H54 (cell line): ENCODE results near the gene ARMC5.

Source experiments
- DNase-seq: peaks from one replicate; pipeline ENCODE4 v3.0.0; 2011; ENCODE audit warnings: low spot score, mixed read lengths; ENCODE audit not compliant: insufficient read length
- FAIRE-seq: peaks from 3 replicates; lab custom pipeline; 2011; peaks lifted over from hg19 to GRCh38; lab: Jason Lieb, UNC
- POLR2A ChIP-seq: IDR thresholded peaks from 2 replicates; pipeline ENCODE4 v1.6.1; 2011; ENCODE audit warnings: low read depth, mild to moderate bottlenecking, low read length

The ARMC5 gene

GRCh38 chr16:31485571-31485970, 26.3 kb downstream of the ARMC5 start:
- no peak for TF ChIP-seq POLR2A

GRCh38 chr16:31486045-31486444, 26.7 kb downstream of the ARMC5 start:
- no peak for DNase-seq
- no peak for FAIRE-seq
- TF ChIP-seq POLR2A, result no peak

More at GRCh38 chr16:31485571-31485970, 26.3 kb downstream of the ARMC5 start:
- DNase-seq (no peak), FAIRE-seq (no peak)

DNA sequence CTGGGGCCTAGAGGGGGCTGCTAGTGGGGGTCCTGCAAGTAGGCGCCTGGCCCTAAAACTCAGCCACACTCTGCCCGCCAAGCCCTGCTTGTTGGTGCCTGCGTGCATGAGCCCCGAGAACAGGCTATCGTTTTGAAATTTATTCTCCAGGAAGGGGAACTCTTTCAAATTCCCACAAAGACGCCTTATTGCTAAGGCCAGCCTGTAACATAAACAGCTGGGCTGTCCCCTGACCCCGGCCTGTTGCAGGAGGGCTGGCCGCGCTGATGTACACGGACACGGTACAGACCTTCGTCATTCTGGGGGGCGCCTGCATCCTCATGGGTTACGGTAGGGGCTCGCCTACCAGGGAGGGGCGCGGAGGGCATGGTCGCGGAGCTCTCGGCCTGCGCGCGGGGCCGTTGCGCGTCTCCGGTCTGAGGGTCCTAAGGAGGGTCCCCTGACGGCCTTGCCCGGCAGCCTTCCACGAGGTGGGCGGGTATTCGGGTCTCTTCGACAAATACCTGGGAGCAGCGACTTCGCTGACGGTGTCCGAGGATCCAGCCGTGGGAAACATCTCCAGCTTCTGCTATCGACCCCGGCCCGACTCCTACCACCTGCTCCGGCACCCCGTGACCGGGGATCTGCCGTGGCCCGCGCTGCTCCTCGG, 27.9 kb downstream of the ARMC5 start:
- DNase-seq (no peak), FAIRE-seq (no peak)
- no peak for TF ChIP-seq POLR2A

DNA sequence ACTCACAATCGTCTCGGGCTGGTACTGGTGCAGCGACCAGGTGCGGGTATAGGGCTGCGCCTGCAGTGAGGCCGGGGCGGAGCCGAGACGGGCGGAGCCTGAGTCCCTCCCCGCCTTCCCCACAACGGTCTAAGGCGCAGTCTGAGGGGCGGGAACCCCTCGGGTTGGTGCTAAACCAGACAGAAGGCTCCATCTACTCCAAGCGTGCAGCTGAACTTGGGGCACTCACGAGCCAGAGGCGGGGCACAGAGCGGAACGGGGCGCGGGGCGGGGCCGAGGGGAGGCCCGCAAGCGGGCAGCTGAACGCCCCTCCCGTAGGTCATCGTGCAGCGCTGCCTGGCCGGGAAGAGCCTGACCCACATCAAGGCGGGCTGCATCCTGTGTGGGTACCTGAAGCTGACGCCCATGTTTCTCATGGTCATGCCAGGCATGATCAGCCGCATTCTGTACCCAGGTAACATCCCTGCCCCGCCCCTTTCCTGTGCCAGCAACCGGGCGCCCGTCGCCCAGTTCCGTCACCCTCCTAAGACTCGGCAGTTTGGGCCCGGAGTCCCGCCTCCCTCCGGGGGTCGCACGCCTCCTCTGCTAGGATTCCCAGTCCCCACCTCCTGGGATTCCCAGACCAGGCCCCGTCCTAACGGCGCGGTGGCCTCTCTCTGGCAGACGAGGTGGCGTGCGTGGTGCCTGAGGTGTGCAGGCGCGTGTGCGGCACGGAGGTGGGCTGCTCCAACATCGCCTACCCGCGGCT, 28.6 kb downstream of the ARMC5 start:
- FAIRE-seq (no peak), DNase-seq (no peak)
- no peak for TF ChIP-seq POLR2A

GRCh38 chr16:31488468-31489297, 29.4 kb downstream of the ARMC5 start:
- DNase-seq, result no peak
- FAIRE-seq, result no peak
- TF ChIP-seq POLR2A, result no peak

GRCh38 chr16:31489298-31489564, 29.9 kb downstream of the ARMC5 start:
- FAIRE-seq, result no peak
- DNase-seq, result no peak
- no peak for TF ChIP-seq POLR2A

DNA sequence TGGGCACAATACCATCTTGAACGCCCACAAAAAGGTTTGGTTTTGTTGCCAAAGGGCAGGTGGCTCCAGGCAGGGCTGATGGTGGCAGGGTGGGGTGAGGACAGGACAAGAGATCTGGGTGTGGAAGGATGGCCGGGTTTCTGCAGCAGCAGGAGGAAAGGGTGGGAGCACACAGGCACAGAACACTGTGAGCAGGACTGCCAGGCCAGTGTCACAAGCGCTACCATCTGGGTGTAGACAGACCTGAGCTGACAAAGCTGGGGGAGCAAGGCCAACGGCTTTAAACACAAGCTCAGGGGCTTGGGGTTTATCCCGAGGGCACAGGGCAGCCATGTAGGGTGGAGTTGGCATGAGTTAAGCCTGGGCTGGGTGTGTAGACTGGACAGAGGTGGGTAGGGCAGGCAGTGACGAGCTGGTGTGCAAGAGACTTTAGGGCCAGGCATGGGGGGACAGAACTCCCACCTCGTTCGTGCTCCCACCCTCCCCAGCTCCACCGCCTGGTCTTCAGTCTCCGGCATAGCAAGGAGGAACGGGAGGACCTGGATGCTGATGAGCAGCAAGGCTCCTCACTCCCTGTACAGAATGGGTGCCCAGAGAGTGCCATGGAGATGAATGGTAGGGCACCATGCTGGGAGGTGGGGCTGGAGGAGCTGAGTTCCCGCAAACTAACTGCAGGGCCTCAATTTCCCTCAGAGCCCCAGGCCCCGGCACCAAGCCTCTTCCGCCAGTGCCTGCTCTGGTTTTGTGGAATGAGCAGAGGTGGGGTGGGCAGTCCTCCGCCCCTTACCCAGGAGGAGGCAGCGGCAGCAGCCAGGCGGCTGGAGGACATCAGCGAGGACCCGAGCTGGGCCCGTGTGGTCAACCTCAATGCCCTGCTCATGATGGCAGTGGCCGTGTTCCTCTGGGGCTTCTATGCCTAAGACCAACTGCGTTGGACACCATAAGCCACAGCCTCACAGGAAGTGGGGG, 30.6 kb downstream of the ARMC5 start:
- FAIRE-seq, result no peak
- TF ChIP-seq POLR2A, result no peak
- DNase-seq, result no peak

GRCh38 chr16:31491778-31492418, 32.6 kb downstream of the ARMC5 start:
- DNase-seq, result no peak
- TF ChIP-seq POLR2A, result no peak
- no peak for FAIRE-seq

GRCh38 chr16:31493506-31494125, 34.3 kb downstream of the ARMC5 start:
- DNase-seq (no peak), FAIRE-seq (no peak)
- no peak for TF ChIP-seq POLR2A

GRCh38 chr16:31496670-31497069, 37.4 kb downstream of the ARMC5 start:
- FAIRE-seq, result no peak
- no peak for TF ChIP-seq POLR2A
- no peak for DNase-seq

- no peak for TF ChIP-seq POLR2A
- DNase-seq (no peak), FAIRE-seq (no peak)
Observed at GRCh38 chr16:31498493-31498892, 39.2 kb downstream of the ARMC5 start.

DNA sequence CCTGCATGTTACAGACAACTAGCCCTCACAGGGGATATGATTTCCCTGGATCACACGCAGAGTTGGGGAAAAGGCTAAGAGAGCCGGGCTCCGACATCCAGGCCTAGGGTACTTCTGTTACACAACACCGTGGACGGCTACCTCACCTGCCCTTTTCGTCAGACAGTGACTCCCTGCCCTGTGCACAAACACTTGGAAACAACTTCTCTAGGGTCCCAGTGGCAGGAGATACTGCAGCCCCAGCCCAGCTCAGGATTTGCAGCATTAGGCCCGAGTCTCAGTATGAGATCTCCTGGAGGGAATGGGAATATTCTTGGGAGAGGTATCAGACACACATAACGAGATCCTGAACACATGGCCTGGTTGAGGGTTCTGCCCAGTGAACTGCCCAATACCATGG, 40.6 kb downstream of the ARMC5 start:
- no peak for DNase-seq
- TF ChIP-seq POLR2A, result no peak
- no peak for FAIRE-seq
